ENCODE results near the gene GPR61.

The GPR61 gene, protein sequence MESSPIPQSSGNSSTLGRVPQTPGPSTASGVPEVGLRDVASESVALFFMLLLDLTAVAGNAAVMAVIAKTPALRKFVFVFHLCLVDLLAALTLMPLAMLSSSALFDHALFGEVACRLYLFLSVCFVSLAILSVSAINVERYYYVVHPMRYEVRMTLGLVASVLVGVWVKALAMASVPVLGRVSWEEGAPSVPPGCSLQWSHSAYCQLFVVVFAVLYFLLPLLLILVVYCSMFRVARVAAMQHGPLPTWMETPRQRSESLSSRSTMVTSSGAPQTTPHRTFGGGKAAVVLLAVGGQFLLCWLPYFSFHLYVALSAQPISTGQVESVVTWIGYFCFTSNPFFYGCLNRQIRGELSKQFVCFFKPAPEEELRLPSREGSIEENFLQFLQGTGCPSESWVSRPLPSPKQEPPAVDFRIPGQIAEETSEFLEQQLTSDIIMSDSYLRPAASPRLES

DNA sequence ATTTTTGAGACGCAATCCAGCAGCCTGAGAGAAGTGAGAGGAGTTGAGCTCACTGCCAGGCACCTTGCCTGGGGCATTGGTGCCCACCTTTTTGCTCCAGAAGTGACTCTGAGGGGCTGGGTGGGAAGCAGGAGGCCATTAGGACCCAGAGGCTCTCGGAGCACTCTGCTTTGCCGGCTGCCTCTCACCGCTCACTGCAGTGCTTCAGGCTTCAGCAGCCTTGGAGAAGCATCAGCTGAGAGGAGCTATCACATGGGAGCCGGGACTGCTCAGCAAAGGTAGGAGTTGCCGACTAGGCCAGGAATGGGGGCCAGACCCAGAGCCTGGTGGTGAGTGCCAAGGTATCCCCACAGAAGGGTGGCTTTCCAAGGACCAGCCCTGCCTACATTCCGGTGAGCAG, at the start of gene GPR61:
GPR61 (plus strand) TSS at position 197 of the 400 bp plus-strand sequence. CDS start 3,151 bp downstream, outside the sequence.
- no peak for DNase-seq
- Mint-ChIP-seq H3K4me1 (ENCODE audit: low read depth) (no peaks in the 10 kb centered on the region), H3K27me3 (no peaks in the 10 kb centered on the region), H3K4me3 (no peak within 1 kb of the TSS), H3K9me3 (no peaks in the 10 kb centered on the region), H3K36me3 (ENCODE audit: low read depth) (no peaks in the 10 kb centered on the region), H3K27ac (no peak within 1 kb of the TSS)

DNA sequence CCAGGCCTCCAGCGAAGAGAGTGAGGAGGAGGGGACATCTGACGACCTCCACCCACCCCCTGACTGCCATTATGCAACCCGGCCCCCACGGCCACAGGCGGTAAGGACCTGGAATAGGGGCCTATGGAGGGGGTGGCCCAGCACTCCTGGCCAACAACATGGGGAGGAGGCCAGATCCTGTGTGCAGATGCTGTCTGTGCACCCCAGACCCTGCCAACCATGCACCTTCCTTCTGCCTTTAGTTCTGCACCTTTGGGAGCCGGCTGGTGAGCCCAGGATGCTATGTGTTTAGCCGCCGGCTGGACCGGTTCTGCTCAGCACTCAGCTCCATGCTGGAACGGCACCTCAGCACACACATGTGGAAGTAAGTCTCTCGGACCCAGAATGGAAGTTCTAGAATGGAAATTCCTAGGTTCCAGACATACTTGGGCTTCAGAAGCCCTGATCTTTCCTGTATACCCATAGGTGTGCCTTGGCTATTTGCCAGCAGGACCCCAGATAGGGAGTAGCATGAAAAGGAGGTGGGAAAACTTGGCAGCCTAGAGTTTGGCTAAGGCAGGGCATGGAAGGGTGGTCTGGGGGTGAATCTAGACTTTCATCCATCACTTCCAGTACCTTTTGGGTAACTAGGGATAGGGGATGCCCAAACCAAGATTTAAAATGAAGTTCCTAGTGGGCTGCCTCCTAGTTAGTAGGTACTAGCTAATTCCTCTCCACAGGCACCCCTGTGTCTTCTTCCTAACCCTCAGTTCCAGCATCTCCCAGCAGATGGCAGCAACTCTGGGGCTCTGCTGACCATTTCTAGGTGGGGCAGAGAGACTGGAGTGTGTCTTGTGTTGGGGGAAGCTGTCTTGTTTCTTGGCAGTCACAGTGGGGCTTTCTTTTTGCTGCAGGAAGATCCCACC, 49.4 kb upstream of the GPR61 start:
- peaks cover 31% of the 10 kb centered on the region for H3K4me1 Mint-ChIP-seq (ENCODE audit: low read depth)
- peak; percentile 78 for DNase-seq
- no peak overlapping the region for H3K4me3 Mint-ChIP-seq

DNA sequence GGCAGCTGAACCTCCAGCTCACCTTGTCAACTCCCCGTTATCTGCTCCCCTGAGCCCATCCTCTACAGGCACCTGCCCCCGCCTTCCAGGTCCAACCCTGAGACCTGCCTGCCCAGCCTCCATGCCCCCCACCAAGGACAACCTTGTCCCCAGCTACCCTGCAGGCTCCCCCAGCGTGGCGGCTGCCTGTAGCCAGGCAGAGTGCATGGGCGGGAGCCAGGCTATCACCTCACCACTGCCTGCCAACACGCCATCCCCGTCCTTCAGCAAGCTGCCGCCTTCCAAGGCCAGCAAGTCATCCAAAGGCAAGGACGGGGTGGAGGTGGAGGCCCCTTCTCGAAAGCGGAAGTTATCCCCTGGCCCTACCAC, 48.8 kb upstream of the GPR61 start:
- Mint-ChIP-seq H3K27ac (no peak overlapping the region), H3K9me3 (no peaks in the 10 kb centered on the region), H3K4me3 (no peak overlapping the region), H3K36me3 (ENCODE audit: low read depth) (peaks cover 81% of the 10 kb centered on the region), H3K27me3 (no peaks in the 10 kb centered on the region), H3K4me1 (ENCODE audit: low read depth) (peaks cover 34% of the 10 kb centered on the region)
- DNase-seq = no peak

More for the DNA sequence above, 49.4 kb upstream of the GPR61 start:
- Mint-ChIP-seq H3K9me3 (no peaks in the 10 kb centered on the region), H3K27me3 (no peaks in the 10 kb centered on the region), H3K36me3 (ENCODE audit: low read depth) (peaks cover 82% of the 10 kb centered on the region), H3K27ac (no peak overlapping the region)

GRCh38 chr1:109491372-109491771, 48.3 kb upstream of the GPR61 start:
- Mint-ChIP-seq H3K9me3 (no peaks in the 10 kb centered on the region), H3K4me3 (no peak overlapping the region), H3K27ac (no peak overlapping the region), H3K27me3 (no peaks in the 10 kb centered on the region), H3K36me3 (ENCODE audit: low read depth) (peaks cover 81% of the 10 kb centered on the region), H3K4me1 (ENCODE audit: low read depth) (peaks cover 35% of the 10 kb centered on the region)
- no peak for DNase-seq

GRCh38 chr1:109492779-109493178, 46.9 kb upstream of the GPR61 start:
- H3K36me3 Mint-ChIP-seq (ENCODE audit: low read depth) = peaks cover 78% of the 10 kb centered on the region
- H3K4me1 Mint-ChIP-seq (ENCODE audit: low read depth) = peaks cover 42% of the 10 kb centered on the region
- H3K9me3 Mint-ChIP-seq = no peaks in the 10 kb centered on the region
- DNase-seq = no peak
- no peak overlapping the region for H3K27ac Mint-ChIP-seq
- H3K27me3 Mint-ChIP-seq = no peaks in the 10 kb centered on the region
- no peak overlapping the region for H3K4me3 Mint-ChIP-seq

DNA sequence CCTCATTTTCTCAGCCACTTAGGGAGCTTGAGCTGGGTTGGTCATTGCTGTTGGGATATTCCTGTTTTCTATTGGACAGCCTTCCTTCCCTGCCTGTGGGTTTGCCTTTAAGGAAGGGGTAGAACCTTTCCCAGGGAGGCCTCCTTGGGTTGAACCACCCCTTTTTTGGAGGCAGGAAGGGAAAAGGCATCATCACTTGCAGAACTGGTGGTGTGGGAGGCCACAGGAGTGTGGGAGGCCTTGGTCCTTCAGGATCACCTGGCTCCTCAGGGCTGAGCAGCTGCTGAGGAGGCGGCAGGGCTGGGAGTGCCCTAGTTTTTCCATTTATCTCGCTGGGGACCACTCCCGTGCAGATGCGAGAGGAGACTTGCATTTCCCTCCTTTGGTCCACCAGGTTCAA, 46.4 kb upstream of the GPR61 start:
- Mint-ChIP-seq H3K9me3 (no peaks in the 10 kb centered on the region), H3K27ac (no peak overlapping the region), H3K36me3 (ENCODE audit: low read depth) (peaks cover 78% of the 10 kb centered on the region), H3K4me3 (peak overlapping the region; percentile 96), H3K4me1 (ENCODE audit: low read depth) (peaks cover 47% of the 10 kb centered on the region), H3K27me3 (no peaks in the 10 kb centered on the region)
- no peak for DNase-seq

DNA sequence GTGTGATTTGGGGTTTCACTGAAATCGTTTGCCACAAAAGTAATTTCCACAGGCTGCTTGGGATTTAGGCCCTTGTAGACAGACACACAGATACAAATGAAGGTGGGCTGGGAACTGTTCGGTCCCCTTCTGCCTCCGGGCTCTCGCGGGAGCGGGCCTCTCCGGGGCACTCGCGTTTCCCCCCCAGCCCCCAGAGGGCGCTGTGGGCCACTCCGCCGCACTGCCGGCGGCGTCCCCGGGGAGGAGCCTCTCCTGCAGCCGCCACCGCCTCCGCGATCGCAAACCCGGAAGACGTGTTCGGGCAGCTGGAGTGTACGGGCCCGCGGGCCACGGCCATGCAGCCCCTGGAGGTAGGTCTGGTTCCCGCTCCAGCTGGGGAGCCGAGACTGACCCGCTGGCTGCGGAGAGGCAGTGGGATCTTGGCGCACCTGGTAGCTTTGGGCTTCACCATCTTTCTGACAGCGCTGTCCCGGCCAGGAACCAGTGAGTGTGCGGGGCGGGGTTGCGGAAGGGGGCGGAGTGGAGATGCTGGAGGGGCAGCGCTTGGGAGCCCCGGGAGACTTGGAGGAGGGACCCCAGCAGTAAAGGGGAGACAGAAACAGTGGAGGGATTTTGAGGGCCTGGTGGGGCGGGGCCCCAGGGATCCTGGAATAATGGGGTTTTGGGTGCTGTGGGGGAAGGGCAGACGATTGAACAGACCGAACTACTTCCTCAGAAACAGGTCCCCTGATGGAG, 45.7 kb upstream of the GPR61 start, which contains the start of gene CYB561D1:
CYB561D1 (plus strand) TSS at position 290 of the 735 bp plus-strand sequence; CDS start at position 336, 46 bp downstream.
- peaks cover 53% of the 10 kb centered on the region for H3K4me1 Mint-ChIP-seq (ENCODE audit: low read depth)
- H3K36me3 Mint-ChIP-seq (ENCODE audit: low read depth) = peaks cover 76% of the 10 kb centered on the region
- H3K27ac Mint-ChIP-seq = peak within 1 kb of the TSS; percentile 94
- DNase-seq = peak; percentile 95
- H3K27me3 Mint-ChIP-seq = no peaks in the 10 kb centered on the region
- peak within 1 kb of the TSS; percentile 96 for H3K4me3 Mint-ChIP-seq
- H3K9me3 Mint-ChIP-seq = no peaks in the 10 kb centered on the region

DNA sequence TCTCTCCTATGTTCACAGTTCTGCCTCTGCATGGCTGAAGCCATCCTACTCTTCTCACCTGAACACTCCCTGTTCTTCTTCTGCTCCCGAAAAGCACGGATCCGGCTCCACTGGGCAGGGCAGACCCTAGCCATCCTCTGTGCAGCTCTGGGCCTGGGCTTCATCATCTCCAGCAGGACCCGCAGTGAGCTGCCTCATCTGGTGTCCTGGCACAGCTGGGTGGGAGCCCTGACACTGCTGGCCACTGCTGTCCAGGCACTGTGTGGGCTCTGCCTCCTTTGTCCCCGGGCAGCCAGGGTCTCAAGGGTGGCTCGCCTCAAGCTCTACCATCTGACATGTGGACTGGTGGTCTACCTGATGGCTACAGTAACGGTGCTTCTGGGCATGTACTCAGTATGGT, 43.9 kb upstream of the GPR61 start:
- Mint-ChIP-seq H3K27ac (peak overlapping the region; percentile 68), H3K9me3 (no peaks in the 10 kb centered on the region)

DNA sequence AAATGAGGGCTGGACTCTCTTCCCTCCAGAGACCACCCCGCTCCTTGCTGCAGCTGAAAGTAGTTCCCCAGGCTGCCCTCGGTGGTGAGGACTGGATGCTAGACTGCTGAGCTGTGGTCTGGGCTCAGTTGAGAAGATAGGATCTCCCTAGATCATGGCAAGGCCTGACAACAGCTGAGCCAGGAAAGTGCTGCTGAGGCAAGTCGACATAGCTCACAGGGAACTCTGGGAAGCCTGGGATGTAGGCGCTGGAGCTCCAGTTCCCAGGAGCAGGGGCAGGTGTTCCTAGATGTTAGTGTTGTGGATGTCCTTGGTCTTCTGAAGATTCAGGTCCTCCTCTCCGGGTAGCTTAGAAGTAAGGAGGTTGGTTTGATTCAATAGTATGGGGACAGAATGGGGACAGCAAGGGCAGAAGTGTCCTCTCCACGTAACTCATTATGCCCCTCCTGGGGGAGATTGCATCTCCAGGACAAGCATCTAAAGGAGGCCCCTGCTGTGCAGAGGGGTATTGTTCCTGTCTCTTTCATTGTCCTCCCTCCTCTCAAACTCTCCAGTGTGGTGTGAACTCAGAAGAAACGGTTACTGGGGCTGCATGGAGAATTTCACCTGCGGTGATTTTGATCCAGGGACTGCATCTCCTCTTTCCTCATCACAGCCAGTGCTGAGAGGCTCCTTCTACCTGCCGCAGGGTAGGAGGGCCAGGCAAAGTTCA, 42.1 kb upstream of the GPR61 start:
- Mint-ChIP-seq H3K4me1 (ENCODE audit: low read depth) (peaks cover 88% of the 10 kb centered on the region), H3K36me3 (ENCODE audit: low read depth) (peaks cover 58% of the 10 kb centered on the region), H3K4me3 (peak overlapping the region; percentile 23), H3K9me3 (no peaks in the 10 kb centered on the region), H3K27ac (peak overlapping the region; percentile 84), H3K27me3 (no peaks in the 10 kb centered on the region)
- no peak for DNase-seq

More for the DNA sequence above, 43.9 kb upstream of the GPR61 start:
- Mint-ChIP-seq H3K36me3 (ENCODE audit: low read depth) (peaks cover 72% of the 10 kb centered on the region), H3K4me3 (peak overlapping the region; percentile 96), H3K4me1 (ENCODE audit: low read depth) (peaks cover 70% of the 10 kb centered on the region), H3K27me3 (no peaks in the 10 kb centered on the region)
- DNase-seq = no peak

DNA sequence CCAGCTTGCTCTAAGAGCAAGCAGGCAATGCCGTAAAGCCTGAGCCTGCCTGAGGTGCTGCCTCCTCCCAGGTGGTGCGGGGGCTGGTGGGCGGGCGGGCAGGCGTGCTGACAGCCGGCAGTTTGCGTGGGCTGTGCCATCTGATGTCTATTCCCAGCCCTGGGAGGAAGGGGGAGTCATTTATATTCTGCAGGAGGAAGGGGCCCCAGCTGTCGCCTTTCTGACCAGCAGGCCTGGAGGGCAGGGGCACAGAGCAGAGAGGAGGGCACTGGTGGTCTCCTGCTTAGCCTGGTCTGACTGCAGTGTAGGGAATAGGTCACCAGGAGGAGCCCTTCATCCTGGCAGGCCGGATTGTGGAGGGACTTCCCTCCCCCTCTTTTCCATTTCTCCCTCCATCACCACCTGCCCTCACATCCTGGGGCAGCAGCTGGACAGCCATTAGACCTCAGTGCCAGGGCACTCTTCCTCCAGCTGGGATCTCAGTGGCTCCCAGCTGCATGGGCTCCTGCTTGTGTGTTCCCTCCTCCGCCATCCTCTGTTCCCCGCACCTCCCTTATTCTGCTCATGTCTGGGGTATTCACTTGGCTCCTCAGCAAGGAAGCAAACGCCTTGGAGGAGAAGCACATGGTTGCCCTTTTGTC, 41.4 kb upstream of the GPR61 start:
- peak; percentile 45 for DNase-seq
- Mint-ChIP-seq H3K27me3 (no peaks in the 10 kb centered on the region), H3K27ac (peak overlapping the region; percentile 84), H3K4me1 (ENCODE audit: low read depth) (peaks cover 87% of the 10 kb centered on the region), H3K4me3 (peak overlapping the region; percentile 23), H3K9me3 (no peaks in the 10 kb centered on the region), H3K36me3 (ENCODE audit: low read depth) (peaks cover 58% of the 10 kb centered on the region)

DNA sequence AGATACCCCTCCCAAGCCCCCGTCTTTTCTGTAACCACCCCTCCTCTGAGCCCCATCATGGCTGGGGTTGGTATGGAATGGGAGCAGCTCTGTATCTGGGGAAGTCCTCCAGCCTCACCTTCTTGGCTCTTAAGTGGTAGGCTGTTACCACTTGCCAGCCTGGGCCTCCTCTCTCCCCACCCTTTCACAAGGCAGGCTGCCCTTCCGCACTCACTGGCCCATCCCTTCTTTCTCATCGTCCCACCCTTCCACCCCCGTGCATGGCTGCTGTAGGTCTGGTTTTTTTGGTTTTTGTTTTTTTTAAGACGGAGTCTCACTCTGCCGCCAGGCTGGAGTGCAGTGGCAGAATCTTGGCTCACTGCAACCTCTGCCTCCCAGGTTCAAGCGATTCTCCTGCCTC, 40.6 kb upstream of the GPR61 start:
- Mint-ChIP-seq H3K4me3 (no peak overlapping the region), H3K27me3 (no peaks in the 10 kb centered on the region), H3K4me1 (ENCODE audit: low read depth) (peaks cover 88% of the 10 kb centered on the region), H3K36me3 (ENCODE audit: low read depth) (peaks cover 56% of the 10 kb centered on the region), H3K9me3 (no peaks in the 10 kb centered on the region), H3K27ac (peak overlapping the region; percentile 85)
- DNase-seq = no peak

DNA sequence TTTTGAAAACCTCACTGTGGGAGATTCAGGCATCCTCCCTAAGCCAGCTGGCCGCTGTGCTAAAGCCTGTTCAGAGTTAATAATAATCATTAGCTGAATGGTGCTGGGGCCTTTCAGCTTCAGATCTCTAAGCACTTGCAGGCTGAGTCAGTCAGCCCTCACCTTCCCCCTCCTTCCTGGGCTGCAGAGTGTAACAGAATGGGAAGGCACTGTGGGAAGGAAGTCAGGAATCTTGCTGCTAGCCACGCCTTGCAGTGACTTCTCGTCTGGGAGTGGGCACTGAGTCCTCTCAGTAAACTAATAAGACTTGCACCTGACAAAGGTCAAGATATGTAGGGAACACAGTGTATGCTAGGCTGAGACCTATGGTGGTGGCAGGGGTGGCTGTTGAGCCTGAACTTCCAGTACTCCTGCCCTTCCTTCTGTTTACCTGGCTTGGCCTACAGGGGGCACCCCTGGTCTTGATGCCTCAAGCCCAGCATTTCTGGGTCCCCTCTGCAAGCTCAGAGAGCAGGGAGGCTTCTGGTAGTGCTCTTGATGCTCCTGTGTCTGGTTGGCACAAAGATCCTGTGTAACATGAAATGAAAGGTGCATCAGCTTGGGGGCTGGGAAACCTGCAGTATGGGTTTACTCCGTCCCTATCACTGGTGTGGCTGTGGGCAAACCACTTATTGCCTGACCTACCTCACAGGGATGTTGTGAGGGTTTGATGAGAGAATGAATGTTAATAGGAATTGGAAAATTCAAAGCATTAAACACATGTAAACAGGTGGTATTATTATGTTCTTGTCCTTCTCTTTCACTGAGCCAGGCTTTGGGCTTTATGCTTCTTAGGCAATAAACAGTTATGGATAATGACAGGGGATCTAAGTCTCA, 39.8 kb upstream of the GPR61 start:
- peaks cover 52% of the 10 kb centered on the region for H3K36me3 Mint-ChIP-seq (ENCODE audit: low read depth)
- H3K27ac Mint-ChIP-seq = peak overlapping the region; percentile 85
- DNase-seq = peak; percentile 74
- H3K9me3 Mint-ChIP-seq = no peaks in the 10 kb centered on the region
- H3K4me1 Mint-ChIP-seq (ENCODE audit: low read depth) = peaks cover 91% of the 10 kb centered on the region
- H3K27me3 Mint-ChIP-seq = no peaks in the 10 kb centered on the region
- no peak overlapping the region for H3K4me3 Mint-ChIP-seq
